SK-N-MC (cell line): Measurements from ENCODE around the gene COPS7B.
"Not testable (repeated sequence)": the region's sequence is repeated elsewhere in the genome, so short reads cannot be mapped to it uniquely, and the experiment has no call there.

ENCODE experiments used
- EZH2 ChIP-seq: fragments of 200-600 bp; sonication (generic); IDR thresholded peaks from one replicate; pipeline ENCODE4 v1.6.1; 2017; ENCODE audit warnings: antibody characterized with exemption
- FOXP2 ChIP-seq: optimal IDR thresholded peaks from 2 replicates; pipeline ENCODE3; 2011; ENCODE audit warnings: mild to moderate bottlenecking, moderate library complexity; ENCODE audit not compliant: insufficient read depth; ENCODE audit errors: extremely low read length, control extremely low read depth
- POLR2AphosphoS5 ChIP-seq: IDR thresholded peaks from 2 replicates; pipeline ENCODE4 v1.6.1; 2012; ENCODE audit warnings: mild to moderate bottlenecking, low read depth, low read length, borderline replicate concordance

GRCh38 chr2:231749016-231749415, 37.2 kb upstream of the COPS7B start:
- not testable (repeated sequence) for TF ChIP-seq POLR2AphosphoS5, EZH2, FOXP2
